ENCODE measurements around the gene VWA5A. TPM values are rescaled to one million over a fixed set of nuclear protein-coding genes. Genes with fewer than 3 reads are reported as not detected.
A peak's percentile ranks its signal among the peaks of the same experiment; 100 is the strongest.

VWA5A gene, protein sequence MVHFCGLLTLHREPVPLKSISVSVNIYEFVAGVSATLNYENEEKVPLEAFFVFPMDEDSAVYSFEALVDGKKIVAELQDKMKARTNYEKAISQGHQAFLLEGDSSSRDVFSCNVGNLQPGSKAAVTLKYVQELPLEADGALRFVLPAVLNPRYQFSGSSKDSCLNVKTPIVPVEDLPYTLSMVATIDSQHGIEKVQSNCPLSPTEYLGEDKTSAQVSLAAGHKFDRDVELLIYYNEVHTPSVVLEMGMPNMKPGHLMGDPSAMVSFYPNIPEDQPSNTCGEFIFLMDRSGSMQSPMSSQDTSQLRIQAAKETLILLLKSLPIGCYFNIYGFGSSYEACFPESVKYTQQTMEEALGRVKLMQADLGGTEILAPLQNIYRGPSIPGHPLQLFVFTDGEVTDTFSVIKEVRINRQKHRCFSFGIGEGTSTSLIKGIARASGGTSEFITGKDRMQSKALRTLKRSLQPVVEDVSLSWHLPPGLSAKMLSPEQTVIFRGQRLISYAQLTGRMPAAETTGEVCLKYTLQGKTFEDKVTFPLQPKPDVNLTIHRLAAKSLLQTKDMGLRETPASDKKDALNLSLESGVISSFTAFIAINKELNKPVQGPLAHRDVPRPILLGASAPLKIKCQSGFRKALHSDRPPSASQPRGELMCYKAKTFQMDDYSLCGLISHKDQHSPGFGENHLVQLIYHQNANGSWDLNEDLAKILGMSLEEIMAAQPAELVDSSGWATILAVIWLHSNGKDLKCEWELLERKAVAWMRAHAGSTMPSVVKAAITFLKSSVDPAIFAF
- 10 to 100 TPM; 19.5 to 23.5 (median 21.3) TPM for total RNA-seq

GRCh38 chr11:124114942-124115781 is at the start of gene VWA5A:
VWA5A (plus strand) TSS chr11:124115450; CDS start chr11:124117512, 2,062 bp downstream.
- H3K4me1 ChIP-seq, result peaks cover 6 to 14% of the 10 kb centered on the region in 2 donors
- 3 to 4% methylated on average over 16 of the region's 16 CpGs for WGBS, 2 donors
- no peaks in the 10 kb centered on the region for H3K27me3 ChIP-seq
- peak within 1 kb of the TSS; percentile 44 to 58 (median 52) for H3K4me3 ChIP-seq (replicated peaks in 1 of 3)
- H3K9me3 ChIP-seq, result no peaks in the 10 kb centered on the region
- peaks cover 11 to 23% of the 10 kb centered on the region in 2 donors for H3K36me3 ChIP-seq
- TF ChIP-seq POLR2A (IDR thresholded peaks at IDR 0.05), result peak in 1 of 2 donors; percentile 92
- TF ChIP-seq, protein P1, sequence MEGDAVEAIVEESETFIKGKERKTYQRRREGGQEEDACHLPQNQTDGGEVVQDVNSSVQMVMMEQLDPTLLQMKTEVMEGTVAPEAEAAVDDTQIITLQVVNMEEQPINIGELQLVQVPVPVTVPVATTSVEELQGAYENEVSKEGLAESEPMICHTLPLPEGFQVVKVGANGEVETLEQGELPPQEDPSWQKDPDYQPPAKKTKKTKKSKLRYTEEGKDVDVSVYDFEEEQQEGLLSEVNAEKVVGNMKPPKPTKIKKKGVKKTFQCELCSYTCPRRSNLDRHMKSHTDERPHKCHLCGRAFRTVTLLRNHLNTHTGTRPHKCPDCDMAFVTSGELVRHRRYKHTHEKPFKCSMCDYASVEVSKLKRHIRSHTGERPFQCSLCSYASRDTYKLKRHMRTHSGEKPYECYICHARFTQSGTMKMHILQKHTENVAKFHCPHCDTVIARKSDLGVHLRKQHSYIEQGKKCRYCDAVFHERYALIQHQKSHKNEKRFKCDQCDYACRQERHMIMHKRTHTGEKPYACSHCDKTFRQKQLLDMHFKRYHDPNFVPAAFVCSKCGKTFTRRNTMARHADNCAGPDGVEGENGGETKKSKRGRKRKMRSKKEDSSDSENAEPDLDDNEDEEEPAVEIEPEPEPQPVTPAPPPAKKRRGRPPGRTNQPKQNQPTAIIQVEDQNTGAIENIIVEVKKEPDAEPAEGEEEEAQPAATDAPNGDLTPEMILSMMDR (IDR thresholded peaks at IDR 0.05), result no peak
- intact Hi-C loops (cut with DNase I), result no loop called here
- DNase-seq, result peak; percentile 85 to 86
- peak within 1 kb of the TSS in 2 of 3 donors; percentile 27 to 47 for H3K27ac ChIP-seq

- Histone ChIP-seq H3K36me3 (no peaks in the 10 kb centered on the region), H3K9me3 (no peaks in the 10 kb centered on the region), H3K27me3 (no peaks in the 10 kb centered on the region), H3K4me1 (peaks cover 0 to 7% of the 10 kb centered on the region in 2 donors), H3K4me3 (replicated peaks in 1 of 3) (no peak overlapping the region), H3K27ac (no peak overlapping the region)
- 47 to 67% methylated on average over 4 of the region's 4 CpGs for WGBS, 2 donors
- no peak for DNase-seq
- intact Hi-C loops (cut with DNase I), result no loop called here
- TF ChIP-seq, protein P1 (IDR thresholded peaks at IDR 0.05), result no peak
- TF ChIP-seq POLR2A (IDR thresholded peaks at IDR 0.05), result no peak
Observed at GRCh38 chr11:124068601-124069110, 46.6 kb upstream of the VWA5A start.

DNA sequence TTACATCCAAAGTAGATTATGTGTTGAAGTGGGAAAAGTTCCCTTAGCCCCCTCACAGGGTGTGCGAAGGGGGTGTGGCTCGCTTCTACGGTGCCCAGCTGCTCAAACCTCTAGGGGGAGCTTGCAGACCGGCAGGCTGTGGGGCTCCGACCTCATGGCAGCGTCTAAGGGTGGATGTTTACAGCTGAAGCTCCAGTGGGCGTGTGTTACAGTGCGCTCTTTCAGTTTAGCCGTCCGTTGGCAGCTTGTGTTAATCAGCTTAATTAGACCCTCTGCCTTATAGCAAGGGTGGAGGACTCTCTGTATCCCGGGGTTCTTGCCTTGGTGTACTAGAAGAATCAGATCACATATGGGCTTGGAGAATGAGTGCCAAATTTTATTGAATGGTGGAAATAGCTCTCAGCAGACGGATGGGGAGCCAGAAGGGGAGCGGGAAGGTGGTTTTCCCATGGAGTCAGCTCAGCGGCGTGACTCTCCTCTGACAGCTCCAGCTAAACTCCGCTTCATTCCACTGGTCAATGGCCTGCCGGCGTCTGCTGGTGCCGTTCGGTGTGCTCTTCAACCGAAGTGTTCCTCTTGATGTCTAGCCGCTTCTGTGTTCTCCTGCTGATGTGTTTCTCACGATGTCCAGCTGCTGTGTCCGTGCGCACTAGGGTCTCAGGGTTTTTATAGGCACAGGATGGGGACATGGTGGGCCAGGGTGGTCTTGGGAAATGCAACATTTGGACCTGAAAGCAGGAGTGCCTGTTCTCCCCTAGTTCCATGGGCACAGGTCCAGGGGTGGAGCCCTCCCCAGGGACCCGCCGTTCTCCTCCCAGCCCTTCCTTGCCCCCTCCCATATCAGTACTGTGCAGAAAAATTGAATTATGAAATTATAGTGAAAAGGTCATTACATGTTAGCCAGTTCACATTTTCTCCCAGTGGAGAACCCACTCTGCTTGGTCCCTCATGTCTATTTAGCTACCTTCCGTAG is 45.5 kb upstream of the VWA5A start:
- no peaks in the 10 kb centered on the region for H3K9me3 ChIP-seq
- no peak overlapping the region for H3K27ac ChIP-seq
- no peaks in the 10 kb centered on the region for H3K27me3 ChIP-seq
- H3K36me3 ChIP-seq, result no peaks in the 10 kb centered on the region
- TF ChIP-seq POLR2A (IDR thresholded peaks at IDR 0.05), result no peak
- TF ChIP-seq, protein P1 (IDR thresholded peaks at IDR 0.05), result peak in 3 of 6 experiments; percentile 18 to 45 (median 45)
- H3K4me3 ChIP-seq (replicated peaks in 1 of 3), result no peak overlapping the region
- WGBS, 2 donors, result 36 to 38% methylated on average over 28 of the region's 28 CpGs
- peaks cover 0 to 7% of the 10 kb centered on the region in 2 donors for H3K4me1 ChIP-seq
- peak; percentile 21 to 34 for DNase-seq
- intact Hi-C loops (cut with DNase I), result loop anchor here (5.0 kb wide), 1 partner anchor 128 kb away; no protein-coding TSS in a partner anchor
